Choroid plexus epithelial cell (primary cell): ENCODE data around the gene ENO1.
A peak's percentile ranks its signal among the peaks of the same experiment; 100 is the strongest.

Source experiments
- DNase-seq: peaks from one replicate; pipeline ENCODE4 v3.0.0-alpha.2; 2010; ENCODE audit warnings: low read depth
- H3K4me3 ChIP-seq: 2 replicates; pipeline ENCODE4 v1.5.1; 2011; ENCODE audit warnings: low read depth, mild to moderate bottlenecking, control low read depth, low read length, moderate library complexity
- TF ChIP-seq, protein P1 (sequence below): conservative IDR thresholded peaks from 2 replicates; pipeline ENCODE4 v1.5.1; 2011; ENCODE audit warnings: low read depth, mild to moderate bottlenecking, control low read depth, inconsistent platforms, low read length, moderate library complexity

ENO1 gene

DNA sequence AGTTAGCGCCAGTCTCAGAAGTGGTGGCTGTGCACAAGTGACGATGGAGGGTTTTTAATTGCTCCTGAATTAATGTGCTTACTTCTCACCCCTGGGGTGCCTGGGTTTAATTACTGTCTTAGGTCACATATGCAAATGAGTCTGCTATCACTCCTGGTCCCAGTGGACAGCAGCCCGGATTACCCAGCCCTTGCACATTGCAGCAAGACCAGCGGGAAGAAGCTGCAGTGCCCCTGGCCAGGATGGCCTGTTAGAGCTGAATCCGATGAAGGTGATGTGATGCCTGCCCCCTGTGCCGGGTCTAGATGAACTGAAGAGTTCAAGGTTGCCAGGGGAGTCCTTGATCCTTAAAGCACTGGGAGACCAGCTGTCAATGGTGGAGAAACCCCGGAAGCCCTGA lies 24.2 kb downstream of the ENO1 start:
- H3K4me3 ChIP-seq = no peak overlapping the region
- TF ChIP-seq, protein P1, sequence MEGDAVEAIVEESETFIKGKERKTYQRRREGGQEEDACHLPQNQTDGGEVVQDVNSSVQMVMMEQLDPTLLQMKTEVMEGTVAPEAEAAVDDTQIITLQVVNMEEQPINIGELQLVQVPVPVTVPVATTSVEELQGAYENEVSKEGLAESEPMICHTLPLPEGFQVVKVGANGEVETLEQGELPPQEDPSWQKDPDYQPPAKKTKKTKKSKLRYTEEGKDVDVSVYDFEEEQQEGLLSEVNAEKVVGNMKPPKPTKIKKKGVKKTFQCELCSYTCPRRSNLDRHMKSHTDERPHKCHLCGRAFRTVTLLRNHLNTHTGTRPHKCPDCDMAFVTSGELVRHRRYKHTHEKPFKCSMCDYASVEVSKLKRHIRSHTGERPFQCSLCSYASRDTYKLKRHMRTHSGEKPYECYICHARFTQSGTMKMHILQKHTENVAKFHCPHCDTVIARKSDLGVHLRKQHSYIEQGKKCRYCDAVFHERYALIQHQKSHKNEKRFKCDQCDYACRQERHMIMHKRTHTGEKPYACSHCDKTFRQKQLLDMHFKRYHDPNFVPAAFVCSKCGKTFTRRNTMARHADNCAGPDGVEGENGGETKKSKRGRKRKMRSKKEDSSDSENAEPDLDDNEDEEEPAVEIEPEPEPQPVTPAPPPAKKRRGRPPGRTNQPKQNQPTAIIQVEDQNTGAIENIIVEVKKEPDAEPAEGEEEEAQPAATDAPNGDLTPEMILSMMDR = no peak
- no peak for DNase-seq

DNA sequence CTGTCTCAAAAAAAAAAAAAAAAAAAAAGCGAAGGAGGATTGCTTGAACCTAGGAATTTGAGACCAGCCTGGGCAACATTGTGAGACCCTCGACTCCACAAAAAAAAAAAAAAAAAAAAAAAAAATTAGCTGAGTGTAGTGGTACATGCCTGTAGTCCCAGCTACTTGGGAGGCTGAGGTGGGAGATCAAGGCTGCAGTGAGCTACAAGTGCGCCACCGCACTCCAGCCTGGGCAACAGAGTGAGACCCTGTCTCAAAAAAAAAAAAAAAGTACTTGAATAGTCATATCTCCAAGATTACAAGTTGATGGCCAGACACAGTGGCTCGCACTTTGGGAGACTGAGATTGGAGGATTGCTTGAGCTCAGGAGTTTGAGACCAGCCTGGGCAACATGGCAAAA lies 27.4 kb downstream of the ENO1 start:
- no peak for DNase-seq
- TF ChIP-seq, protein P1 = no peak
- H3K4me3 ChIP-seq = no peak overlapping the region

DNA sequence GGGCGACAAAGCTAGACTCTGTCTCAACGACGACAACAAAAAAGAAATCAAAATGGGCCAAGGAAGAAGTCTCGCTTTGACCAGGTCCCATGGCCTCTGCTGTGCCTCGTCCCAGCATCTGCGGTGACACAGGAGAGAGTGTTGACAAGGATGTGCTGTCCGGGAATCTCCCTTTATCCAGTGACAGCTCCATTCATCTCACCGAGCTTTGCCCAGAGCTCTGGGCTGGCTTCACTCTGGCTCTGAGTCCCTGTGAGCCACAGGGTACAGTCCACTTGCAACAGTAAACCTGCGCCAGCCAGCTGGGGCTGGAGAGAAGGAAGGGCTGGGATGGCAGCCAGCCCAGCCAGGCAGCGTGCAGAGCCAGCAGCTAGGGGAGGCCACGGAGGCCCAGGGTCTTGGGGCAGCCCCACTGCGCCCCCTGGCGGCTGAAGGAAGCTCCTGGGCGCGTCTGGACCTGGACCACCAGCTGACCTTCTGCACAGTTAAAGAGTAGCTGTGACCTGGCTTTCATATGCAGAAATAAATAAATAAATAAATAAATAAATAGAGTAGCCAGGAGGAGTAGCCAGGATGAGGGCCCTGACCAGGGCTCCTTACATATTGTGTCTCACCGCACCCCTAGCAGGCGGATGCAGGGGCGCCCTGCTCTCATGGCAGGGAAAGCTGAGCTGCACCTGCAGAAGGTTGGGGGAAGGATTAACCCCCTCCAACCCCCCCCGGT lies 29.7 kb downstream of the ENO1 start:
- DNase-seq = peak; percentile 95
- TF ChIP-seq, protein P1 = peak; percentile 90
- H3K4me3 ChIP-seq = no peak overlapping the region

DNA sequence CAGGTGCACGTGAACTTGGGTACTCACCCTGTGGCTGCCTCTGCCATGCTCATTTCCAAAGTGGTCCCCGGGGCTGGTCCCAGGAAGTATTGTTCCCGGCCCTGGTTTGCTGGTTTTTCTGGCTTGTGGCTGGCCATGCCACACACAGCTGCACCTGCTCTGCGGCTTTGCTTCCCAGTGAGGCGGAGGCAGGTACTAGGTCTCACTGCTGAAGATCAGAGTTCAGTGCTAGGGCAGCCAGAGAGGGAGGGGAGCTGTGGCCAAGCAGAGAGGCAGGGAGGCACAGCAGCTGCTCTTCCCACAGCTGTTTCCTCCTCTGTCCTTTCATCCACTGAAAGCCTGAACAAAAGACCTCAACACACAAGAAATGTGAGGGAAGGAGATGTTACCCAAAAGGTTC lies 30.5 kb downstream of the ENO1 start:
- H3K4me3 ChIP-seq = no peak overlapping the region
- DNase-seq = no peak
- TF ChIP-seq, protein P1 = no peak

DNA sequence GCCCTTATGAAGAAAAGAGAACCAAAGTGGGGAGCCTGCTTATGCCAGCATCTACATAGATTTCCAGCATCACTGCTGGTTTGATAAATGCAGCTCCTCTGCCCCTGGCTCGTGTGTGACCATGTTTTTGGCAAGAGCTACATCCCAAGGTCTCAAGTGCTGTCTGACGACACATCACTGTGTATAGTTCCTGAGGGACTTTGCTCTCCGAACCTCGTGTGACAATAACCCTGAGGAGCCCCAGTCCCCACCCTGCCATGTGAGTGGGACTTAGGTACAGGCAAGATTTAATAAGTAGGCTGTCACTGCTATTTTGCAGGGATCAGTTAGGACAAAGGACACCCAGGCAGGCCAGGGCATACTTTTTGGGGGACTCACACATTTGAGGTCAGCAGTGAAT lies 32.2 kb downstream of the ENO1 start:
- no peak for DNase-seq
- no peak overlapping the region for H3K4me3 ChIP-seq
- TF ChIP-seq, protein P1 = no peak

DNA sequence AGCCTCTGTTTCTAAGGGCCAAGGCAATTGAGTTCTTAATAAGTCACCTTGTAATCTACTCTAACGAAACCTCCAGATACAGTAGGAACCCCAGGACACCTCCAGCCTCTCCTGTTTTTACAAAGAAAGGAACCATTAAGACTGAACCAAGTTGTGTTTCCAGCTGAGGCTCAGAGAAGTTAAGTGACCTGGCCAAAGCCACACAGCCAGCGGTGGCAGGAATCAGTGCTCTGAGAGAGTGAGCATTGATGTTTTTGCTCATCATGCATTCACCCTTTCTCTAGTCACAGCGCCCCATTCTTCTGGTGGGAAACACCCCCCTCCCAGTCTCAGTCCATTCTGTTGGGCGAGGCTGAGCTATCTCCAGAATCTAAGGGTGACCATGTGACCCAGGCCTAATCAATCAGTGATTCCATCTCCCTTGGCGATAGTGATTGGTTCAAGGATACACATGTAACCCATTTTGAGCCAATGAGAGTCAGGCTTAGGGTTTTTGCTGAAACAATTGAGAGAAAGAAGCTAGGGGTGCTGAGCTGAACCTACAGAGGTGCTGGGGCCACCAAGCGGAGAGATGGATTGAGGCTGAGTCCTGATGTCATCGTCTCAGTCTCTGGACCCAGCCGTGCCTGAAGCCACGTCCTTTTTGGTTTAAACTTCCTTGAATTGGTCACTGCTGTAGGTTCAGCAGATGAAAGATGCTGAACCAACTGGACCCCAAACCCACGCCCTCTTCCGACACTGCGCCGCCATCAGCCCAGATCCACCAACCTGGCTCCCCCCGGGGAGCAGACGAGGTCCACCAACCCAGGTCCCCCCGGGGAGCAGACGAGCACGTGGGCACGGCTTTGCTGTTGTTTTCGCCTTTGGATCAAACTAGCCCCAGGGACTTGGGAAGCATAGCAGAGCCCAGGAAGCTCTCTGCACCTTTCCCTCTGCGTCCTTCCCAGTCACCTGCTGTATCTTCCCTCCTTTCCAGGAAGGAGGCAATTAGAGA lies 33.1 kb downstream of the ENO1 start:
- H3K4me3 ChIP-seq = no peak overlapping the region
- no peak for DNase-seq
- TF ChIP-seq, protein P1 = no peak
